GM18873 (cell line): ENCODE data around the gene SERF1B.
A peak's percentile ranks its signal among the peaks of the same experiment; 100 is the strongest.
"Not testable (repeated sequence)": the region's sequence is repeated elsewhere in the genome, so short reads cannot be mapped to it uniquely, and the experiment has no call there.

Experiments
- ATAC-seq: cut with Tn5 transposase; IDR thresholded peaks from one replicate; pipeline ENCODE4 v1.9.1; 2021; ENCODE audit warnings: mild to moderate bottlenecking, moderate library complexity, moderate number of reproducible peaks; ENCODE audit not compliant: unreplicated experiment, low FRiP score

Gene SERF1B

GRCh38 chr5:70025106-70025844 is at the start of gene SERF1B:
TSS of gene SERF1B (plus strand) at chr5:70025251. CDS start at chr5:70025452, 201 bp downstream.
- peak; percentile 74 for ATAC-seq

DNA sequence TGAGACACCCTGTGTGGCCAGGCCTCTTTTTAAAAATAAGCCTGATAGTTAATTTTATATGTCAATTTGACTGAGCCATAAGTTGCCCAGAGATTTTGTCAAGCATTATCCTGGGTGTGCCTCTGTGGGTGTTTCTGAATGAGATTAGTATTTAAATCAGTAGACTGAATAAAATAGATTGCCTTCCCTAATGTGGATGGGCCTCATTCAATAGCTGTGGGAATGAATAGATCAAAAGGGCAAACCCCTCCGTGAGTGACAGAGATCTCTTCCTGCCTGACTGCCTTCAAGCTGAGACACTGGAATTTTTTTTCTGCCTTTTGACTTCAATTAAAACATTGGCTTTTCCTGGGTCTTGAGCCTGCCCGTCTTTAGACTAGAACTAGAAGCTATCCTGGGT is 33.3 kb upstream of the SERF1B start:
- not testable (repeated sequence) for ATAC-seq

- ATAC-seq: not testable (repeated sequence)
These were observed 29.5 kb upstream of the SERF1B start for GRCh38 chr5:69995535-69995934.

GRCh38 chr5:70020660-70021059 is 4.4 kb upstream of the SERF1B start:
- not testable (repeated sequence) for ATAC-seq

GRCh38 chr5:70025845-70026145 is 744 bp downstream of the SERF1B start:
- ATAC-seq: peak; percentile 28

GRCh38 chr5:70031204-70031603 is 6.2 kb downstream of the SERF1B start:
- ATAC-seq: not testable (repeated sequence)

DNA sequence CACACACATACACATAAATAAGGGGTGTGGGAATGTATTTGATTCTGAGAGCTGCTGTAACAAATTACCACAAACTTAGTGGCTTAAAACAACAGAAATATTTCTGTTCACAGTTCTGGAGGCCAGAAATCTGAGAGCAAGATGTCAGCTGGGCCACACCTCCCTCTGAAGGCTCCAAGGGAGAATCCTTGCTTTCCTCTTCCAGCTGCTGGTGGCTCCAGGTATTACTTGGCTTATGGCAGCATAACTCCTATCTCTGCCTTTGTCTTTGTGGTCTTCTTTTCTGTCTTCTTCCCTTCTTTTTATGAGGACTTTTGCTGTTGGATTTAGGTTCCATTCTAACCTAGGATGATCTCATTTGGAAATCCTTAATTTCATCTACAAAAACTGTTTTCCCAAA is 16.4 kb downstream of the SERF1B start:
- ATAC-seq: not testable (repeated sequence)

DNA sequence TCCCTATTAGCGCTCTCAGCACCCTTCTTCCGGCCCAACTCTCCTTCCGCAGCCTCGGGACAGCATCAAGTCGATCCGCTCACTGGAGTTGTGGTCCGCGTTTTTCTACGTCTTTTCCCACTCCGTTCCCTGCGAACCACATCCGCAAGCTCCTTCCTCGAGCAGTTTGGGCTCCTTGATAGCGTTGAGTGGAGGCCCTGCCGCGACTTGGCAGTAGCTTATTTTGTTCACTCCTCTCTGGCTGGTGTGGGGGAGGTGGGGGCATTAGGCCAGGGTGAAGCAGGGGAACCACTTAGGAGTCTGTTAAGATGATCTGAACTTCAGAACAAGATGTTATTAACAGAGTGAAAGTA is 24.7 kb downstream of the SERF1B start:
- ATAC-seq: not testable (repeated sequence)

DNA sequence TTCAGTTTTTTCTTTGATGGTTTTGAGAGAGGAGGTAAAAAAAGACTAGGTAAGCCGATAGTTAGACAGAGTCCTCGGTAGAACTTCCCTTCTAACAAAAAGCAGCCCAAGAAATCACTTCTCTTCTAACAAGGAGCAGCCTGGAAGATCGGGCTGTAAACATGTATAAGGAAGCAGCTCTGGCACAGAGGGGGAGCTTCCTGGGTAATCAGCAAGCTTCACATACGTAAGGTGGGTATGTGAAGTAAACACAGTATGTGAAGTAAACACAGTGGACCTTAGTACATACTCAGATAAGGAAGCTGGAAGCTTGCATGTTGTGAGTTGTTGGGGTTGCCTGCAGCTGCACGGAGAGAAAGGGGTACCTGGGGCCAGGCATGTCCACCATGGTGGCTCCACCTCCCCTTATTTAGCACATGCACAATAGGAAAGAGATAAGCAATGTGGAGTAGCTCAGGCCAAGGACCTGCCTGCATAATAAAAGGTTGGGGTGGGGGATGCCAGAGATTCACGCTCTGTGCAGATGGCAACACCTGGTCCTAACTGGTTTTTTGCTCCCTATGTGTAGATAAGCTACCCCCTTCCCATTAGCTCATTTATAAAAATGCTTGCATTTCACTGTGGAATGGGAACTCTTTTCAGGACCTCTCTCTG is 31.4 kb downstream of the SERF1B start:
- not testable (repeated sequence) for ATAC-seq

GRCh38 chr5:70057140-70057539 is 32.1 kb downstream of the SERF1B start:
- not testable (repeated sequence) for ATAC-seq

DNA sequence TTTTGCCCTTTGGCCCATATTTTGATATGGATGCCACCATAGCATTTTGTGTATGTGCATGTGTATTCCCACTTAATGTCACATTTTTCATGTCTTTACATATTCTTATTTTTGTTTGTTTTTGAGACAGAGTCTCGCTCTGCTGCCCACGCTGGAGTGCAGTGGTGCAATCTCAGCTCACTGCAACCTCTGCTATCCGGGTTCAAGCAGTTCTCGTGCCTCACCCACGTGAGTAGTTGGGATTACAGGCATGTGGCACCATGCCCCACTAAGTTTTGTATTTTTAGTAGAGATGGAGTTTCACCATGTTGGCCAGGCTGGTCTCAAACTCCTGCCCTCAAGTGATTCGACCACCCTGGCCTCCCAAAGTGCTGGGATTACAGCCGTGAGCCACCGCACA is 52.6 kb downstream of the SERF1B start:
- ATAC-seq: not testable (repeated sequence)

- not testable (repeated sequence) for ATAC-seq
These were observed 63.9 kb downstream of the SERF1B start for GRCh38 chr5:70088907-70089464.

- not testable (repeated sequence) for ATAC-seq
These were observed 66.7 kb downstream of the SERF1B start for GRCh38 chr5:70091776-70092175.
